Measurements from ENCODE around the gene C17orf75.

C17orf75 gene

DNA sequence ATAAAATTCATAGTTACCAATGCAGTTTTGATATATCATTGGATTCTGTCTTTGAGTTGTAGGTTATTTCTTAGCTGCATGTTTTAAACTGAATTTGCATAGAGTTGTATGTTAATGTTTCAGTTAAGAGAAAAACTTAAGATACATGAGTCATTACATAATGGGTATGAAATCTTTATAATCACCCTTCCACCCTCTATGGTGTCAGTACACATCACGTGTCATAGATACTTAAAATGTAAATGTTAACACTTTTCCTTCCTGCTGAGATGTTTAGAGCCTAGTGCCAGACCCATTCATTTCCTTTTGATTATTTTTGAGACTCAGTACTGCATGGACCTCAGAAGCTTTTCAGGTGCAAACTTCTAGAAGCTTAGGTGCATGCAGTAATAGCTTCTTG lies 28.5 kb upstream of the C17orf75 start:
- Histone ChIP-seq H3K9ac (no peak overlapping the region), H3K27ac (no peak overlapping the region), H3K36me3 (ENCODE audit: insufficient read depth) (peaks cover 50% of the 10 kb centered on the region), H2AFZ (ENCODE audit: low read depth) (no peak overlapping the region), H3K27me3 (ENCODE audit: insufficient read depth, low read depth) (no peaks in the 10 kb centered on the region), H3K4me1 (ENCODE audit: low read depth, poor library complexity, severe bottlenecking) (peaks cover 30% of the 10 kb centered on the region), H3K79me2 (ENCODE audit: insufficient read depth, low read depth) (peaks cover 64% of the 10 kb centered on the region; the same call in 1 of the 2 replicates), H3K4me3 (IDR thresholded peaks at IDR 0.05; ENCODE audit: insufficient read depth, low read depth, low read length) (no peak overlapping the region), H3K4me2 (no peak overlapping the region), H4K20me1 (ENCODE audit: insufficient read depth) (peaks cover 10% of the 10 kb centered on the region; the same call in 1 of the 2 replicates)
- TF ChIP-seq, protein P1, sequence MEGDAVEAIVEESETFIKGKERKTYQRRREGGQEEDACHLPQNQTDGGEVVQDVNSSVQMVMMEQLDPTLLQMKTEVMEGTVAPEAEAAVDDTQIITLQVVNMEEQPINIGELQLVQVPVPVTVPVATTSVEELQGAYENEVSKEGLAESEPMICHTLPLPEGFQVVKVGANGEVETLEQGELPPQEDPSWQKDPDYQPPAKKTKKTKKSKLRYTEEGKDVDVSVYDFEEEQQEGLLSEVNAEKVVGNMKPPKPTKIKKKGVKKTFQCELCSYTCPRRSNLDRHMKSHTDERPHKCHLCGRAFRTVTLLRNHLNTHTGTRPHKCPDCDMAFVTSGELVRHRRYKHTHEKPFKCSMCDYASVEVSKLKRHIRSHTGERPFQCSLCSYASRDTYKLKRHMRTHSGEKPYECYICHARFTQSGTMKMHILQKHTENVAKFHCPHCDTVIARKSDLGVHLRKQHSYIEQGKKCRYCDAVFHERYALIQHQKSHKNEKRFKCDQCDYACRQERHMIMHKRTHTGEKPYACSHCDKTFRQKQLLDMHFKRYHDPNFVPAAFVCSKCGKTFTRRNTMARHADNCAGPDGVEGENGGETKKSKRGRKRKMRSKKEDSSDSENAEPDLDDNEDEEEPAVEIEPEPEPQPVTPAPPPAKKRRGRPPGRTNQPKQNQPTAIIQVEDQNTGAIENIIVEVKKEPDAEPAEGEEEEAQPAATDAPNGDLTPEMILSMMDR (conservative IDR thresholded peaks at IDR 0.05; ENCODE audit: low read depth, low read length): no peak

DNA sequence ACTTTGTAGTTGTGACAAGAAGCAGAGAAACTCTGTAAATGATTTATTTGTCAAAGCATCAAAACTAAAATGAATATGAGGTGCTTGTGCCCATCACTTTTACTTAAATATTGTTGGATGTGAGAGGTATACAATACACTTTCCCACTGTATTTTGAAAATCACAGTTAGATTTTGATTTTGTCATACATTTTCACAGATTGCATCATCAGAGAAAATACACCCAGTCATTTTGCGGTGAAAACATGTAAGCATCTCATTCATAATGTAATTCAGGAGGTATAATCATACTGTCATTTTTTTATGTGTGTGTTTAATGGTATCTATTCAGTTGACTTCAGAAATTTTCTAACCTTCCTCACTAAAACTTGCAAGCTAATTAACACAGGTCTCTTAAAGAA lies 19.3 kb upstream of the C17orf75 start:
- H2AFZ ChIP-seq (ENCODE audit: low read depth): no peak overlapping the region
- peaks cover 32% of the 10 kb centered on the region for H3K4me1 ChIP-seq (ENCODE audit: low read depth, poor library complexity, severe bottlenecking)
- no peak overlapping the region for H3K4me2 ChIP-seq
- H3K27me3 ChIP-seq (ENCODE audit: insufficient read depth, low read depth): no peaks in the 10 kb centered on the region
- H3K36me3 ChIP-seq (ENCODE audit: insufficient read depth): peaks cover 61% of the 10 kb centered on the region; the same call in 1 of the 2 replicates
- TF ChIP-seq, protein P1 (conservative IDR thresholded peaks at IDR 0.05; ENCODE audit: low read depth, low read length): no peak
- no peak overlapping the region for H3K9ac ChIP-seq
- peaks cover 91% of the 10 kb centered on the region for H3K79me2 ChIP-seq (ENCODE audit: insufficient read depth, low read depth)
- no peak overlapping the region for H3K4me3 ChIP-seq (IDR thresholded peaks at IDR 0.05; ENCODE audit: insufficient read depth, low read depth, low read length)
- H4K20me1 ChIP-seq (ENCODE audit: insufficient read depth): peaks cover 43% of the 10 kb centered on the region
- no peak overlapping the region for H3K27ac ChIP-seq

DNA sequence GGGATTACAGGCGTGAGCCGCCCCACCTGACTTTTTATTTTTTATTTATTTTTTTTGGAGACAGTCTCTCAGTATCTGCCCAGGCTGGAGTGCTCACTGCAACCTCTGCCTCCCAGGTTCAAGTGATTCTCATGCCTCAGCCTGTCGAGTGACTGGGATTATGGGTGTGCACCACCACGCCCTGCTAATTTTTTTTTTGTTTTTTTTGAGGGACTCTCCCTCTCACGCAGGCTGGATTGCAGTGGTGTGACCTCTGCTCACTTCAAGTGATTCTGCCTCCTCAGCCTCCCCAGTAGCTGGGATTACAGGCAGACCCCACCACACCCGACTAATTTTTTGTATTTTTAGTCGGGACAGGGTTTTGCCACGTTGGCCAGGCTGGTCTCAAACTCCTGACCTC lies 15.6 kb upstream of the C17orf75 start:
- peaks cover 55% of the 10 kb centered on the region for H3K4me1 ChIP-seq (ENCODE audit: low read depth, poor library complexity, severe bottlenecking)
- no peak overlapping the region for H3K9ac ChIP-seq
- peaks cover 53% of the 10 kb centered on the region; the same call in 1 of the 2 replicates for H3K36me3 ChIP-seq (ENCODE audit: insufficient read depth)
- H3K4me3 ChIP-seq (IDR thresholded peaks at IDR 0.05; ENCODE audit: insufficient read depth, low read depth, low read length): no peak overlapping the region
- H3K4me2 ChIP-seq: no peak overlapping the region
- no peak overlapping the region for H3K27ac ChIP-seq
- H3K79me2 ChIP-seq (ENCODE audit: insufficient read depth, low read depth): peaks cover 97% of the 10 kb centered on the region
- H4K20me1 ChIP-seq (ENCODE audit: insufficient read depth): peaks cover 66% of the 10 kb centered on the region
- H3K27me3 ChIP-seq (ENCODE audit: insufficient read depth, low read depth): no peaks in the 10 kb centered on the region
- TF ChIP-seq, protein P1 (conservative IDR thresholded peaks at IDR 0.05; ENCODE audit: low read depth, low read length): no peak
- H2AFZ ChIP-seq (ENCODE audit: low read depth): no peak overlapping the region

DNA sequence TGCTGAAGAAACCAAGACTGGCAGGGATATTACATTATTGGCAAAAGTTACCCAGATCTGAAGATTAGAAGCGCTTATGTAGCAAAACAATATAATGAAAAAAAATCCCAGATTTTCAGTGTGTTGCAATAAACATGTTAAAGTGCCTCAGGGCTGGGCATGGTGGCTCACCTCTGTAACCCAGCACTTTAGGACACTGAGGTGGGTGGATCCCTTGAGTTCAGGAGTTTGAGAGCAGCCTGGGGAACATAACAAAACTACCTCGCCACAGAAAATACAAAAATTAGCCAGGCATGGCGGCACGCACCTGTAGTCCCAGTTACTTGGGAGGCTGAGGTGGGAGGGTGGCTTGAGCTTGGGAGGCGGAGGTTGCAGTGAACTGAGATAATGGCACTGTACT lies 14.8 kb upstream of the C17orf75 start:
- TF ChIP-seq, protein P1 (conservative IDR thresholded peaks at IDR 0.05; ENCODE audit: low read depth, low read length): no peak
- H3K27me3 ChIP-seq (ENCODE audit: insufficient read depth, low read depth): no peaks in the 10 kb centered on the region
- H2AFZ ChIP-seq (ENCODE audit: low read depth): no peak overlapping the region
- H3K4me2 ChIP-seq: no peak overlapping the region
- H3K79me2 ChIP-seq (ENCODE audit: insufficient read depth, low read depth): peaks cover 97% of the 10 kb centered on the region
- no peak overlapping the region for H3K9ac ChIP-seq
- peaks cover 52% of the 10 kb centered on the region; the same call in 1 of the 2 replicates for H3K36me3 ChIP-seq (ENCODE audit: insufficient read depth)
- H3K4me3 ChIP-seq (IDR thresholded peaks at IDR 0.05; ENCODE audit: insufficient read depth, low read depth, low read length): no peak overlapping the region
- peaks cover 64% of the 10 kb centered on the region for H3K4me1 ChIP-seq (ENCODE audit: low read depth, poor library complexity, severe bottlenecking)
- H3K27ac ChIP-seq: no peak overlapping the region
- H4K20me1 ChIP-seq (ENCODE audit: insufficient read depth): peaks cover 74% of the 10 kb centered on the region

Data from KMS-11 (cell line).